Measurements from ENCODE around the gene PPARA. TPM values are rescaled to one million over a fixed set of nuclear protein-coding genes. Genes with fewer than 3 reads are reported as not detected.

The PPARA gene
- total and polyA plus RNA-seq, 2 donors (not counting 1 experiment from before 2014, with no cell fraction given): 10.2 to 17.5 TPM

DNA sequence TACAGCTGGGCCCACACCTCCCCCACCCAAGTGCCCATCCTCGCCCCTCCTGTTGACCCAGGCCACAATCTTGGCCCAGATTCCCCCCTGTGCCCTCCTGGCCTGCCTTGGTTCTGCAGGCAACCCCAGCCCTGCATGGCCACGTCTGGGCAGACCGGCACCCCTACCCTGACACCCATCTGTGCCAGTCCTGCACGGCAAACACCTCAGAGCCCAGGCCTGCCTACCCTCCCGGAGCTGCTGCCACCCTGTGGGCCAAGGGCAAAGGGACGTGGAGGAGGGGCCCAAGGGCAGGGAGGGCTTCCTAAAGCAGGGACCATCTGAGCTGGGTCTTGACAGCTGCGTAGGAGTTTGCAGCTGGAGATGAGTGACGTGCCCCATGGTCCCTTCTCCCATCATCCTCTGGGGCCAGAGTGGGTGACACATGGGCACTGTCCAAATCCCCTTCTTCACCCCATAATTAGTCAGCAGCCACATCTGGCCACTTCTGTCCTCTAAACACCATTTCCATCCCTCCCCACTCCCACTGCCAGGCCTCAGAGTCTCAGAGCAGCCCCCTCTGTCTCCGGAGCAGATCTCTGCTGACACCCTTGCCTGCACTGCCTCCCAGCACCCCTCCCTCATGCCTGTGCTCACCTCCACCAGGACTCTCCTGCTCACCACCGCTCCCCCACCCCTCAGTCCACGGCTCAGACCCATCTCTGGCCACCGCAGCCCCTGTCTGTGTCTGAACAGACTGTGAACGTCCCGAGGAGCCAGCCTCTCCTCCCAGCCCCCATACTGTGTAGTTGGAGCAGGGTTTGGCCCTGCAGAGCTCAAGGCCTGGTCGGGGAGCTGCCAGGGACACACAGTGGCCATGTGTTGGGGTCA, 35.6 kb upstream of the PPARA start:
- Histone ChIP-seq H3K27ac (ENCODE audit: insufficient read depth, low read length) (peak overlapping the region; percentile 38), H3K4me1 (ENCODE audit: control insufficient read depth, extremely low read depth, insufficient read depth, low read length) (peaks cover 52% of the 10 kb centered on the region), H3K9me3 (ENCODE audit: control insufficient read depth, insufficient read depth, low read depth, low read length) (no peaks in the 10 kb centered on the region), H2AFZ (ENCODE audit: low read length) (no peak overlapping the region), H3K9ac (ENCODE audit: insufficient read depth, low read length) (no peak overlapping the region), H3K79me2 (ENCODE audit: control insufficient read depth, insufficient read depth, low read length) (peaks cover 33% of the 10 kb centered on the region), H4K20me1 (ENCODE audit: control insufficient read depth, extremely low read depth, insufficient read depth, low read length) (no peaks in the 10 kb centered on the region), H3K4me2 (ENCODE audit: extremely low read depth, insufficient read depth, low read length) (no peak overlapping the region), H3K4me3 (replicated peaks in 1 of 4; ENCODE audit: control extremely low read depth in 1 of 4, insufficient read depth in 1 of 4, low read depth in 3 of 4, low read length in 4 of 4) (no peak overlapping the region), H3K36me3 (ENCODE audit: control insufficient read depth, insufficient read depth, low read length) (peaks cover 50% of the 10 kb centered on the region), H3K27me3 (ENCODE audit: control insufficient read depth, insufficient read depth, low read length) (no peaks in the 10 kb centered on the region)
- TF ChIP-seq, protein P1, sequence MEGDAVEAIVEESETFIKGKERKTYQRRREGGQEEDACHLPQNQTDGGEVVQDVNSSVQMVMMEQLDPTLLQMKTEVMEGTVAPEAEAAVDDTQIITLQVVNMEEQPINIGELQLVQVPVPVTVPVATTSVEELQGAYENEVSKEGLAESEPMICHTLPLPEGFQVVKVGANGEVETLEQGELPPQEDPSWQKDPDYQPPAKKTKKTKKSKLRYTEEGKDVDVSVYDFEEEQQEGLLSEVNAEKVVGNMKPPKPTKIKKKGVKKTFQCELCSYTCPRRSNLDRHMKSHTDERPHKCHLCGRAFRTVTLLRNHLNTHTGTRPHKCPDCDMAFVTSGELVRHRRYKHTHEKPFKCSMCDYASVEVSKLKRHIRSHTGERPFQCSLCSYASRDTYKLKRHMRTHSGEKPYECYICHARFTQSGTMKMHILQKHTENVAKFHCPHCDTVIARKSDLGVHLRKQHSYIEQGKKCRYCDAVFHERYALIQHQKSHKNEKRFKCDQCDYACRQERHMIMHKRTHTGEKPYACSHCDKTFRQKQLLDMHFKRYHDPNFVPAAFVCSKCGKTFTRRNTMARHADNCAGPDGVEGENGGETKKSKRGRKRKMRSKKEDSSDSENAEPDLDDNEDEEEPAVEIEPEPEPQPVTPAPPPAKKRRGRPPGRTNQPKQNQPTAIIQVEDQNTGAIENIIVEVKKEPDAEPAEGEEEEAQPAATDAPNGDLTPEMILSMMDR (conservative IDR thresholded peaks at IDR 0.05 in 1 of 2, IDR thresholded peaks at IDR 0.05 in 1 of 2; ENCODE audit: low read depth in 1 of 2, low read length in 2 of 2): no peak
- TF ChIP-seq EZH2 (IDR thresholded peaks at IDR 0.05; ENCODE audit: low read length, missing control alignments): no peak
- DNase-seq (ENCODE audit: low read depth in 2 of 2): no peak

DNA sequence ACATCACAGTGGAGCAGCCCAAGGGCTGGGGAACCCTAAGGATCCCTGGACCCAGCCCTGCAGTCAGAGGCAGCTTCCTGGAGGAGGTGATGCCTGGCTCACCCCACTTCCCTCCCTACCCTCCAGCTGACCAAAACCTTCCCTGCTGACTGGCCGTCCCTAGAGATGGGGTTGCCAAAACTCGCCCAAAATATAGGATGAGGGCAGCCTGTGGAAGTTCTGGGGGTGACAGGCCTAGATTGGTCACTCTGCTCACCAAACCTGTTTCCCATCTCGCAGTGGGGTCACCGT, 35.0 kb upstream of the PPARA start:
- Histone ChIP-seq H3K4me1 (ENCODE audit: control insufficient read depth, extremely low read depth, insufficient read depth, low read length) (peaks cover 50% of the 10 kb centered on the region), H3K27me3 (ENCODE audit: control insufficient read depth, insufficient read depth, low read length) (no peaks in the 10 kb centered on the region)

DNA sequence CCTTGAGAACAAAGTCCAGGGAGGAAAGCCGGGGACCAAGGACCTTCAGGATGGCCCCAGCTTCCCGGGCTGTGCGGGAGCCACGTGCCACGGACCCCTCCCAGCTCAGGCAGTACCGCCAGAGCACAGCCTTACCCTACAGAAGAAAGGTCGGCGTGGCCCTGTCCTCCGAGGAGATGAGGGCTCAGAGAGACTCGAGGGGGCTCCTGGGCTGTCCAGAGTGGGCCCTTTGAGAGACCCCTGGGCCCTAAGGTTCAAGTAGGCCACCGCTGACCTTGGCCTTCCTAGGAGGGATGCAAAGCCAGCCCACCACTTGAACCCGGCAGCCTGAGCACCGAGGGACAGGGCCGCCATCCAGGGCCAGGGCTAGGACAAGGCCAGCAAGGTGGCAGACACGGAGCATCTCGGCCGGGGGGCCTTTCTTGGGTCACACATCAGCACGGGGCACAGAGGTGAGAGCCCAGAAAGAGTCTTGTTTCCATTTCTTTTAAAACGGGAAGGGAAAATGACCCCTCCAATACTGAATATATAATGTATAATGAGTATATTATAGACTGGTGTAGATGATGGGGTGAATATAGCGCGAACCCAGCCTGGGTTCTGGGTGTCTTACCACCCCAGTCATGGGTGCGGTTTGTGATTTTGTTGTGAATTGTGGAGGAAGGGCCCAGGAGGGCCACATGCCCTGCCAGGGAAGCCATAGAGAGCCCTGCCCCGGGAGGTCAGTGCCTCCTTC, 34.4 kb upstream of the PPARA start:
- no peak for DNase-seq (ENCODE audit: low read depth in 2 of 2)
- H3K27ac ChIP-seq (ENCODE audit: insufficient read depth, low read length): peak overlapping the region; percentile 45
- no peak overlapping the region for H2AFZ ChIP-seq (ENCODE audit: low read length)
- no peaks in the 10 kb centered on the region for H4K20me1 ChIP-seq (ENCODE audit: control insufficient read depth, extremely low read depth, insufficient read depth, low read length)
- H3K4me2 ChIP-seq (ENCODE audit: extremely low read depth, insufficient read depth, low read length): no peak overlapping the region
- no peaks in the 10 kb centered on the region for H3K9me3 ChIP-seq (ENCODE audit: control insufficient read depth, insufficient read depth, low read depth, low read length)
- no peak overlapping the region for H3K9ac ChIP-seq (ENCODE audit: insufficient read depth, low read length)
- TF ChIP-seq, protein P1 (conservative IDR thresholded peaks at IDR 0.05 in 1 of 2, IDR thresholded peaks at IDR 0.05 in 1 of 2; ENCODE audit: low read depth in 1 of 2, low read length in 2 of 2): no peak
- no peak for TF ChIP-seq EZH2 (IDR thresholded peaks at IDR 0.05; ENCODE audit: low read length, missing control alignments)
- no peak overlapping the region for H3K4me3 ChIP-seq (replicated peaks in 1 of 4; ENCODE audit: control extremely low read depth in 1 of 4, insufficient read depth in 1 of 4, low read depth in 3 of 4, low read length in 4 of 4)
- H3K27me3 ChIP-seq (ENCODE audit: control insufficient read depth, insufficient read depth, low read length): no peaks in the 10 kb centered on the region
- peaks cover 22% of the 10 kb centered on the region for H3K79me2 ChIP-seq (ENCODE audit: control insufficient read depth, insufficient read depth, low read length)
- peaks cover 39% of the 10 kb centered on the region for H3K36me3 ChIP-seq (ENCODE audit: control insufficient read depth, insufficient read depth, low read length)
- H3K4me1 ChIP-seq (ENCODE audit: control insufficient read depth, extremely low read depth, insufficient read depth, low read length): peaks cover 46% of the 10 kb centered on the region

More for the DNA sequence above, 35.0 kb upstream of the PPARA start:
- DNase-seq (ENCODE audit: low read depth in 2 of 2): no peak
- no peaks in the 10 kb centered on the region for H3K9me3 ChIP-seq (ENCODE audit: control insufficient read depth, insufficient read depth, low read depth, low read length)
- peaks cover 45% of the 10 kb centered on the region for H3K36me3 ChIP-seq (ENCODE audit: control insufficient read depth, insufficient read depth, low read length)
- H2AFZ ChIP-seq (ENCODE audit: low read length): no peak overlapping the region
- peak overlapping the region; percentile 45 for H3K27ac ChIP-seq (ENCODE audit: insufficient read depth, low read length)
- TF ChIP-seq EZH2 (IDR thresholded peaks at IDR 0.05; ENCODE audit: low read length, missing control alignments): no peak
- TF ChIP-seq, protein P1 (conservative IDR thresholded peaks at IDR 0.05 in 1 of 2, IDR thresholded peaks at IDR 0.05 in 1 of 2; ENCODE audit: low read depth in 1 of 2, low read length in 2 of 2): no peak
- H4K20me1 ChIP-seq (ENCODE audit: control insufficient read depth, extremely low read depth, insufficient read depth, low read length): no peaks in the 10 kb centered on the region
- H3K4me3 ChIP-seq (replicated peaks in 1 of 4; ENCODE audit: control extremely low read depth in 1 of 4, insufficient read depth in 1 of 4, low read depth in 3 of 4, low read length in 4 of 4): no peak overlapping the region
- no peak overlapping the region for H3K9ac ChIP-seq (ENCODE audit: insufficient read depth, low read length)
- H3K4me2 ChIP-seq (ENCODE audit: extremely low read depth, insufficient read depth, low read length): no peak overlapping the region
- H3K79me2 ChIP-seq (ENCODE audit: control insufficient read depth, insufficient read depth, low read length): peaks cover 27% of the 10 kb centered on the region

Data from fibroblast of lung (primary cell).